ENCODE results near the gene BTBD9.

Gene BTBD9

DNA sequence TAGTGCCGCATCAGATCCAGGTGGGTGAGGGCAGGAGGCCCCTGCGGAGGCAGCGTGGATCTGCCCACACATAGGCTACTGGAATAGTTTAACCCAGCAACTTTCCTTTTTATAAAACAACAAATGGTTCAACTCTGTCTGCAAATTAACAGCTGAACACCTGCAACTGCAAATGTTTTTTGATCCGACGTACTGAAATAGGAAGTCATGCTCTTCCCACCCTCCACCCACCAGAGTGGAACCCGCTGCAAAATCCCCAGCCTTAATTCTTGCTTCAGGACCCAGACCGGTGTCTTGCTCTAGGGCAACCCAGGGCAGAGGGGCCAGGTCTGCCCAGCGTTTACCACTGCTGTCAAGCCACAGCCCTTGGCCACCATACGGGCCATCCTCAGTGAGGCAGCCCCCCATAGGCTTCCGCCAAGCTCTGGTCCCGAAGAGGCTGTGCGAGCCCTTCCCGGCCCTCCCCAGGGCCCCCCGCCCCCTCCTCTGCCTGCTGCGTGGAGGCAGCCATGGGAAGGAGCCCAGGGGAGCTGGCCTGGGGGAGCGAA, 485.9 kb downstream of the BTBD9 start:
- DNase-seq, result no peak

DNA sequence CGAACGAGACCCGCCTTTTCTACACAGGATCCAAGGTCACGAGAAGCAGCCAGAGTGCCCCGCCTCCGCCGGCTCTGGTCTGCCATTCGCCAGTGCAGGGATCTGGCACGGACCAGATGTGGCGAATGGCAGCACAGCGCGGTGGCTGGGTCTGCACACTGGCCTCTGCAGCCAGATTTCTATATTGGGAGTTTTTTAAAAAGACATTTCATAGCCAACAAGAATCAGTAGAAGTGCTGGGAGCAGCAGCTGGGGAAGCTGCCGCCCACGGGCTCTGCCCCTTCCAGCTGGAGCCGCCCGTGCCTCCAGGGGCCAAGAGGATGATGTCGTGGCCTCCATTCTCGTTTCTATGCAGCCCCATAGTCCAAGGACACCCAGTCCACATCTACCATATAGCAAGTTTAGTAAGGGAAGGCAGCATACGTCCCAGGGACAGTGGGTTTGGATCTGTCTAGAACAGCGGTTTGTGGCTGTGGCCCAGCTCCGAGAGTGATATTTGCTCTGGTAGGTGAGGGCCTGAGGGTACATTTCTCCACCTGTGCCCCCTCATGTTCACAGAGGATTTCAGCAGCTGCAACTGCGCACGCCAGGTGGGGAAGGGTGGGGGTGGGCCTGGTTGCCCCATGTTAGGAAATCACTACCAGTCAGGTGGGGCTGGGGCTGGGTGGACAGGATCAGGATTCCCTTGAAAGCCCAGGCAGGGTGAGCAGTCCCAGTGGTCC, 486.5 kb downstream of the BTBD9 start:
- DNase-seq, result no peak

- no peak for DNase-seq
Observed at GRCh38 chr6:38152620-38153019, 487.1 kb downstream of the BTBD9 start.

GRCh38 chr6:38151580-38152500, 487.9 kb downstream of the BTBD9 start:
- DNase-seq, result no peak

GRCh38 chr6:38150681-38151296, 488.9 kb downstream of the BTBD9 start:
- DNase-seq, result no peak

- no peak for DNase-seq
Observed at GRCh38 chr6:38150021-38150420, 489.7 kb downstream of the BTBD9 start.

DNA sequence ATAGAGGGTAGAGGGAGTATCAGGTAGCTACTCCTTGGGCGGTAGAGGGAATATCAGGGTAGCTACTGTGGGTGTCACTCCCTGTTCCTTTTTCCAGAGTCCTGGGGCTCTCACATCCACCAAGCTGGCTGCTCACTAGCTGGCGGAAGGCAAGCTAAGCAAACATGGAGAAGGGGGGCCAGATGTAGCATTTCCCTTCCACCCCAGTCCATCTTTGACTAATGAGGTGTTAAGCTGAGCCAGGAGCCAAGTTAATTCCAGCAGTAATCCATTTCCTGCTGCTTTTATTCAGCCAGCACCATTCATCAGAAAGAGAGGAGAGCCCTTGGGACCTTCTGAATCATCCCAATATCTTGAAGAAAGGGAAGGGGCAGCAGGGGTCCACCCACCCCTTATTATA, 490.2 kb downstream of the BTBD9 start:
- DNase-seq, result no peak

- no peak for DNase-seq
Observed at GRCh38 chr6:38148606-38149005, 491.1 kb downstream of the BTBD9 start.

GRCh38 chr6:38146734-38147027, 493.0 kb downstream of the BTBD9 start:
- DNase-seq, result no peak

- DNase-seq, result no peak
Observed at GRCh38 chr6:38146021-38146733, 493.6 kb downstream of the BTBD9 start.

GRCh38 chr6:38144365-38144945, 495.3 kb downstream of the BTBD9 start:
- DNase-seq, result no peak

DNA sequence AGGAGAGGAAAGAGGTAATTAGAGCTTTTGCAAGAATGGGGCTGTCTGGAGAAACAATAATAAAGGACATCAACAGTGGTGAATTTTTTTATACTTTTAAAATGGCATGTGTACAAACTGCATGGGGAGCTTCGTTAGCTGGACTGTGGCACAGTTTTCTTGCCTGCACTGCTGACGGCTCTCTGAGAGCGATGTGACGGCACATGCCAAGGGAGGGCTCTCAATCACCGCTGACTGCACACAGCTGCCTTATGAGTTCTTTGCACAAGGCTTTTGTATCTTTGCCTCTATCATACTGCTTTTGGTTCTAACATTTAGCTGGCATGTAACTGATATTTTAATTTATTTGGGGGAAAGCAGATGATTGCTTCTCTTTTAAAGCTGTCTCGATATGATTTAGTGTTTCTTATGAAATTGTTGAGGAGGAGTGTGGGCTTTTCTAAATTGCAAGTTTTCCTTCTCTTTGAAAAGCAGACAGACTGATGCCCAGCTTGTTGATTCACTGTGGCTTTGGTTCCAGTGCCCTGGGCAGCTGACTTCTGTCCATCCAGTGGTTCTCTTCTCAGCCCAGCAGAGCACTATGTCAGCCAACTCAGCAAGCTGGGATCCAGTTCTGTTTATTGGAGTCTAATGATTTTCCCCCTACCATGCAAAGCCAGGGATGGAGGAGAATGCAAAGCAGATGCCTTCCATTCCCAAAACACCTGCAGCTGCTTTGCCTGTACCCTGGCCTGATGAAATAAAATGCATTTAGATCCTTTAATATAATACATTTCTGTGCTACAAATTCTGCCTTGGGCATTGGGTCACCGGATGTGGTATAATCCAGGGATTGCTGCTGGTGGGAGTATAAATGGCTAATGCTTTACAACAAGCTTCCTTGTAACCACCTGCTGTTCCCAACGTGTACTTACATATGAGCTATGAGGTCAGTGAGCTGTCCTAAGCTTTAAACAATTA, 496.3 kb downstream of the BTBD9 start:
- DNase-seq, result no peak

DNA sequence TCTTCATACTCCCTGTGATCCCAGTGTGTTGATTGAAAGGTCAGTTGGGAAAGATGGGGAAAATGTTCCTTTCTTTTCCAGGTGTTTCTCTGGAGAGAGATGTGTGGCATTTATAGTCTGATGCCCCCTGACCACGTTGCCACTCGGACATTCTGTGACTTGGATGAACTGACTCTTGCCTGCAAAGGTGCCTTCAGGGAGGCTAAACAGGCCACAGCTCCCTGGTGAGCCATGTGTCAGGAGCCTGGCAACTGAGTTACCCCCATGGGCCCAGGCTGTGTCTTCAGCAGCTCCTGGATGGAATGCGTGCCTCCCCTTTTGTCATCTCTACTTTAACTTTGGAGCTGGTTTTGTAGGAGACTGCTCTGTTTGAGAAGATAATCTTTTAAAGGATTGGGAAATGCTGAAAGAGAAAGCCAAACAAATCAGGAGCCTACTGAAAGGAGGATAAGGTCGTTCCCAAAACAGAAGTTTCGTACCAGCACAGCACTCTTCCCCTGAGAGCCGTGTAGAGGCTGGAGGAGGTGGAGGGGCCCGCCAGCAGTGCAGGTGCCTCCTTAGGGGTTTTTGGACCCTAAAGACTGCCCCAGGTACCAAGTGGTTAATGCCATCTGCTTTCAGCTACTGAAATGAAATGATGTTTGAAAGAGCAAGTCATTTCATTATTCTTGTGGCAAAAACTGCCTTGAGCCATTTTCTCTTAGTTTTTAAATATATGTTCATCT, 497.4 kb downstream of the BTBD9 start:
- DNase-seq, result no peak

GRCh38 chr6:38141716-38142115, 498.0 kb downstream of the BTBD9 start:
- no peak for DNase-seq

DNA sequence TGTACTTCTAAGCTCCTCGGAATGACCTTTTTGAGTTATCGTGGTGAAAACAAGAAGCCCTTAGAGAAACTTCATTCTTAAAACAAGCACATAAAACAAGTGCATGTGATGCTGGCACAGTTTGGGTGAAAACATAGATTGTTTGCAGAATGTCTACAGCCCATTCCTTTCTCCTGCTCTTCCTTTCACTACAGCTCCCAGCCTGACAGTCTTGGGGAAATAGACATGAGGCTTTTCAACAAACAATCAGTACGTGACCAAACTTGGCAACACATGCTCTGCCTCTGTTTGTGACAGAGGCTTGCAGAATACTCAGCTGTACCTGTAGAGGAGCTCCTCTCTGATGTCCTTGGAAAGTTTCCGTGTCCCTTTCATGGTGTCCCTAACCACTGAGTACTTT, 498.6 kb downstream of the BTBD9 start:
- no peak for DNase-seq

DNA sequence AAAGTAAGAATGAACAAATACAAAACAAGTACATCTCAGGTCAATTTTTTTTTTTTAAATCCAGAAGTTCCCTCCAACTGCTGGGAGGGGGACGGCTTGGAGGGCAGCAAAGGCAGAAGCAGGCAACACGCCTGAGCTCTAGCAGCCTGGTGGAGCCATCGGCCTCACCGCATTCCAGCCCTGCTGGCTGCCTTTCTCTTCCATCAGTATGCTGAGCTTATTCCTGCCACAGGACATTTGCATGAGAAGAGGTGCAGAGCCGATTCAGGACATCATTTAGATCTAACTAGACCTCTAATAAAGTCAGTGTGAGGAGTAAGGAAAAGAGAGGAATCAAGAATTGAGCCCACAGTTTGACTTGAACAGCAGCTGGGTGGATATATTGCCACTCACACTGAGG, 501.4 kb downstream of the BTBD9 start:
- no peak for DNase-seq

DNA sequence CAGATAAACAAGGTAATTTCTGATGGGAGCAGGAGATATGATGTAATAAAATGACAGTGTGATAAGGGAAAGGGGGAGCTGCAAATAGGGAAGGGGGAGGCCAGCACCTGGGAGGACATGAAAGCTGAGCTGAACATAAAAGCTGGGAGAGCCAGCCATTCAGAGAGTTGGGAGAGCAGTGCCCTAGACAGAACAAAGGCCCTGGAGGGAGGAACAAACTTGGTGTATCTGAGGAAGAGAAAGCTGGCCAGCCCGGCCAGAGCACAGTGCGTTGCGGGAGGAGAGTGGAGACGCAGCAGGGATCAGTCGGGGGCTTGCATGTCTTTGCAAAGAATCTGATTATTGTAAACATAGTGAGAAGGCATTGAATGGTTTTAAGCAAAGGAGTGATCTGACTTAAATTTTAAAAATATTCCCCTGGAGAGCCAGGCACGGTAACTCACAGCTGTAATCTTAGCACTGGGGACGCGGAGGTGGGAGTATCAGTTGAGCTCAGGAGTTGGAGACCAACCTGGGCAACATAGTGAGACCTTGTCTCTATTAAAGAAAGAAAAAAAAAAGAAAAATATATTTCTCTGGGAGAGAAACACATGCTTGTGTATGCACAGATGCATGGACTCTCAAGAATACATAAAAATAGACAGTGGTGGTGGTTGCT, 502.0 kb downstream of the BTBD9 start:
- DNase-seq, result no peak

DNA sequence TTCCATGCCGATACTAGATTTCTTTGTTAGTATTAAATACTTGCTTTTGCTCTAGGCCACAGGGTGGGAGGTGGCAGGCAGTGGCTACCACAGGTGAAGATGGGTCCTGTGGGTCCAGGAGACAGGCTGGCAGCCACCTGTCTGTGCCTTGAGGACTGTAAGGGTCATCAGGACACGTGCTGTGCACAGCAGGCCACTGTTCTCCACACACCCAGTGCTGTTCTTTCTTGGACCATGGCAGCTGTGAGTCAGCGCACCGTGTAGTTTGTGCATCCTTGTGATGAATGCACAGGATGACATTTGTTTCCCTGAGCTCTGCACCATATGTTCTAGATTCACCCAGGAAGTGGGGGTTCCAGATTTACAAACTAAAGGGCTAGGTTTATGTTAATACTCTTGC, 503.2 kb downstream of the BTBD9 start:
- DNase-seq, result no peak

DNA sequence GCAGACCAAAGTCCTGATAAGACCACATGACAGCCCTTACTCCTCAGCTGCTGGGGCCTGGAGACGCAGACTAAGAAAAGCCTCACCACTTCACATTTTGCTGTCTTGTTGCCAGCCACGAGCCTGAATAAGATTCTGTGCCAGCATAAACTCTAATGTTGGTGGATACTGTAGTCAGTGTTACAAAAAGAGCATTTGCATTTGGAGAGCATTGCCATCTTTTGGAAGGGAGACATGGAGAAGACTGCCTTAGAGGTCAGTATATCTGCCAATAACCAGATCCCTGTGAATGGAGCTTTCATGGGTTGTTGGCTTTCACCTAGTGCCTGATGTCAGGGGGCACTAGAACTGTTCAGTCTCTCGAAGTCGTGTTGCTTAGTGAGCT, 505.0 kb downstream of the BTBD9 start:
- no peak for DNase-seq
